NK-92 (cell line): Measurements from ENCODE around the gene EFCAB5.
"Not testable (repeated sequence)": the region's sequence is repeated elsewhere in the genome, so short reads cannot be mapped to it uniquely, and the experiment has no call there.

ENCODE experiments used
- DNase-seq: peaks from one replicate; lab custom pipeline; 2025; ENCODE audit not compliant: unreplicated experiment; lab: John Stamatoyannopoulos, UW

Gene EFCAB5

DNA sequence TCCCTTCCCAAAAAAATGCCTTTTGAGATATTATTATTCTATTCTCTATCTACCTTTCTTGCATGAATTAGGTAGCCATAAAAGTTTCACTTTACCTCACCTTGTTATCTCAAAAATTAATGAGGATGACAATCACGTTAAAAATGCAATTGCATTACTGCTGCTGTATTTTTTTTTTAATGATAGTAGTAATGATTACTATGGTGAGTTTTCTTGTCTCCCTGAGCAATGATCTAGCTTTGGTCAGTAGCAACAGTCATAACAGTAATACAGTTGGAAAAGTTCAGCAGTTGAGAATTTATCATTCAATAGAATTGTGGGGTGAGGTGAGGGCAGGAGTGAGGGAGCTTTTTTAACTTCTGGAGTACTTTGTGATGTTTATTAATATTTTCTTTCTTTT is at the start of gene EFCAB5:
TSS of gene EFCAB5 (plus strand) at position 301 of the 400 bp plus-strand sequence. CDS start 163 bp downstream, outside the sequence.
- DNase-seq = no peak

- no peak for DNase-seq
Observed at GRCh38 chr17:29892201-29892600, 49.2 kb upstream of the EFCAB5 start.

DNA sequence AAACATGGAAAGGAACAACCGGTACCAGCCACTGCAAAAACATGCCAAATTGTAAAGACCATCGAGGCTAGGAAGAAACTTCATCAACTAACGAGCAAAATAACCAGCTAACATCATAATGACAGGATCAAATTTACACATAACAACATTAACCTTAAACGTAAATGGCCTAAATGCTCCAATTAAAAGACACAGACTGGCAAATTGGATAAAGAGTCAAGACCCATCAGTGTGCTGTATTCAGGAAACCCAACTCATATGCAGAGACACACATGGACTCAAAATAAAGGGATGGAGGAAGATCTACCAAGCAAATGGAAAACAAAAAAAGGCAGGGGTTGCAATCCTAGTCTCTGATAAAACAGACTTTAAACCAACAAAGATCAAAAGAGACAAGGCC is 44.3 kb upstream of the EFCAB5 start:
- not testable (repeated sequence) for DNase-seq

DNA sequence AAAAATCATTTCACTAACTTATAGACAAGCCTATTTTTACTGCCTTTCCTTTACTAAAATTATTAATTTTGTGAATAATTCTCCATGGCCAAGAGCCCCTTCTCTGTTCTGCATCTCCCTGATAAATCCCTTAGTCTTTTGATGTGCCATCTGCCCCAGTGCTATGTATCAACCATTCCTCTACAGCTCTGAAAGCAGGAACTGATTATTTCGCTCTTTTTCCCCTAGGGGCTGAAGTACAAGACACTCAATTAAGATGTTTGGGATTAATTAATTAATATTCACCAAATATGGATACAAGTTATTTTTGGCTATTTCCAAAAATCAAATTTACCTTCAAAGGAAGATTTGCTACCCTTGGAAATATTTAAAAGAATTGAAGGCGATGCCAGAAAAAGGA is 38.0 kb upstream of the EFCAB5 start:
- DNase-seq = no peak

GRCh38 chr17:29905086-29905878 is 36.2 kb upstream of the EFCAB5 start:
- DNase-seq = no peak

- no peak for DNase-seq
Observed at GRCh38 chr17:29905879-29906167, 35.6 kb upstream of the EFCAB5 start.

- DNase-seq = no peak
Observed at GRCh38 chr17:29906969-29907368, 34.5 kb upstream of the EFCAB5 start.

DNA sequence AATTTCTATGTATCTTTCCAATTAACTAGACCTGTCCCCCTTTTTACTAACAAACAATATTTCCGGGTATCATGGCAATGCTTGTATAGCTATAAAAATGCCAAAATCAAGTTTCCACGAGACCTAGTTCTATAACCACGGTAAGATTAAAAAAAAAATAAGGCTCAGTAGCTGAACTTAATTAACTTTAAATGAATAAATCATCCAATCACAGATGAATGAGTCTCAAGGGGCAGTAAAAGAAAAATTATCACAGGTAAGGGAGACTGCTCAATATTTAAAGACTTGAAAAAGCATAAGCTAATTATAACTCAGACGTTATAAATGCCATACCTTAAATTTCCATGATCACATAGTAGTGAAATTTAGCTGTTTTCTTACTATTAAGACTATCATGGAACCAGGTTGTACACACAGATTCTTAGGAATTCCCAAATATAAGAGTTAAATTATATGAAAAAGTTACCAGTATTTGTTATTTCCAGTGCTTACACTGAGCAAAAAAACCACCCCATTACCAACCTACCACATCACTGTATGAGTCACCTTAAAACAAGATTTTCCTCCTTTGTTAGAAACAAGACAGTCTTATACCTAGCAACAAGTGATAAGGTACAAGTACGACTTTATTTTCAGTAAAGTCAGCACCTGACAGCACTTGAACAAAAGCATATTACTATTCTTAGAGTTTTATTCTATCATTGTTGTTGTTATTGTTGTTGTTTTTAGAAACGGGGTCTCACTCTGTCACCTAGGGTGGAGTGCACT is 32.0 kb upstream of the EFCAB5 start:
- no peak for DNase-seq

DNA sequence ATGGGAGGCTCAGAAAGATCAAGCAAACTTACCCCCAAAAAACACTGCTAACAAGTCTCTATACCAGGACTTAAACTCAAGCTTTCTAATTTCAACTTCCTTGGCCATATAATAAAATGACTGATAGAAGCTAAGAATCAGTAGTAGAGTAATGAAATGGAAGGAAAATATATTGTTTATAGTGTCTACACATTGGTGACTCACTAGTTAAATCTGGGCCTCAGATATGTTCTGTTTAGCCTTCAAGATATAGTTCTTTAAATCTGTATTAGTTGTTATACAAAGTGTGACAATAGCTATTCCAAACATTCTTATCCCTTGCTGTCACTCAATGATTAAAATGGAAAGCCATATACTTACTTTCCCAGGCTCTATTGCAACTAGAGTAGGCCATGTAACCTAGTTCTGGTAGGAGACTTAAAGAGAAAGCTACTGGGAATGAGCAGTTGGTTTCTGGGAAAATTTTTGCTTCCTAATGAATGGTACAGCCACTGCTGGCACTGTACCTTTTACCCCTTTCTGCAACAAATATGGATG is 29.7 kb upstream of the EFCAB5 start:
- DNase-seq = no peak

DNA sequence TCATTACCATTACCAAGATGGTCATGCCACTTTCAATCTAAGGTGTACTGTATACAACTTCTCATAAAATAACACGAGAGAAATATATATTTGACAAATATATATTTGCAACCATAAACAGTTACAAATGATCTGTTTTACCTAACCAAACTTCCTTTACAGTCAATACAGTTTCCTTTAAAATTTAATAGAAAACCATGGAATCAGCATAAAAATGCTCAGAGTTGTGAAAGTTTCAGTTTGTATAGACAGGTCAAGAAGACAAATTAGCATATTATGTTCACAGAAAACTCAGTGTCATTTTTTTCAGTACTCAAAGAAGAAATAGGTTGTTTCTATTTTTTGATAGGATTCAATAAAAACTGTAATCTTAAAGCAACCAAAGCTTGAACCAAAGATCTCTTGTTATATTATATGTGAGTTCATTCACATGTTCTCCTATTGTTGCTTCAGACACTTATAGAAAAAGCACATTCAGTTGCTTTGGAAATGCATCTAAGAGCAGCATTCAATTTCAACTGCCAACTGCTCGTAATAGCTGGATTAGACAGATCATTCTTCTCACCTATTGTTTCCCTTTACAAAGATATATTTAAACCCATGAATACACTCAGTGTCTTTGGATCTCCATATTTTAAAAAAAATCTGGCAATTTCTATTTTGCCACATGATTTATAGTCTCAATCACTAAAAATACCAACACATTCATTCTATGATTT is 26.5 kb upstream of the EFCAB5 start:
- DNase-seq = no peak

DNA sequence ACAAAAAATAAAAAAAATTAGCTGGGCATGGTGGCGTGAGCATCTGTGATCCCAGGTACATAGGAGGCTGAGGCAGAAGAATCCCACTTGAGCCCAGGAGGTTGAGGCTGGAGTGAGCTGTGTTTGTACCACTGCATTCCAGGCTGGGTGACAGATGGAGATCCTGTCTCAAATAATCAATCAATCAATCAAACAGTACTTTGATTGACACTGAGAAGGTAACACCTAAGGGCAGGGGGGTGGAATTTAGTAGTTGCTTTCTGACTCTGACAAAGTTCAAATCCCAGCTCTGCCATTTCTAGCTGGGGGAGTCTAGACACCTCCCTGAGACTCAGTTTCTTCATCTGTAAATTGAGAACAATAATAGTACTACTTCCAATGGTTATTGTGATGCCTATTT is 23.4 kb upstream of the EFCAB5 start:
- no peak for DNase-seq

DNA sequence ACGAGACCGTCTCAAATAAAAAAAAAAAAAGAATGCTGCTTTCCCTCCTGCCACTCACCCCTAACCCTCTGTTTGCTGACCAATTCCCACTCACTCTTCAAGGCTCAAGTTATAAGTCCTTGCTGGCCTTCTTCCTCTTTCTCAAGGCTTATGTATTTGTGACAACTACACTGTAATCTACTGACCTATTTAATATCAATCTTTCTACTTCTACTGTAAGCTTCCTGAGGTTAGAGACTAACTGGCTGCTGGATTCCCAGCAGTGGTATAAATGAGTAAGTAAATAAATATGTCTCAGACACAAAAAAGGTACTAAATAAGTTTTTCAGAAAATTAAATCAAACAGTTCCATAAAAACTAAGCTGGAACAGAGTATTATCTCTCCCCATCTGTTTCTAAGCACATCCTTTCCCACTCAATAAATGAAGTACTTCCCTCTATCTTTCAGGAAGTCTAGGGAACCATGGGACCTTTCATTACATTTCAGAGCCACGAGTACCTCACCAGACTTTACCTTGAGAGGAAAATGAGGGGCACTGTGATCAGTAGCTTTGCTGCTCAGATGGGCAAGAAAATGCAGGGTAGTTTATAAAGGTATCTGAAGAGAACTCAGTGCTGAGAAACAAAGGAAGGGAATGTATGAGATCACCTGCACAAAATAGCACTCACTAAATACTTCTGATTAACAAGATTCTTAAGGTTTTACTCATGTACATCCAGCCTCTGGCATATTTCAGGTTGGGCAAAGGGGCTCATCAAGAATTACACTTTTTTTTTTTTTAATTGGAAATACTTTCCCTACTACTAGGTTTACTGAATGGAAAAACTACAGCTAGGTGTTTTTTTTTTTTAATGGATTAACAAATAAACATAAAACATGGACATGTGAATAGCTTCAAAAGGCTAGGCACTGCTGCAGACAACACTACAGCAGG is 22.2 kb upstream of the EFCAB5 start:
- no peak for DNase-seq

DNA sequence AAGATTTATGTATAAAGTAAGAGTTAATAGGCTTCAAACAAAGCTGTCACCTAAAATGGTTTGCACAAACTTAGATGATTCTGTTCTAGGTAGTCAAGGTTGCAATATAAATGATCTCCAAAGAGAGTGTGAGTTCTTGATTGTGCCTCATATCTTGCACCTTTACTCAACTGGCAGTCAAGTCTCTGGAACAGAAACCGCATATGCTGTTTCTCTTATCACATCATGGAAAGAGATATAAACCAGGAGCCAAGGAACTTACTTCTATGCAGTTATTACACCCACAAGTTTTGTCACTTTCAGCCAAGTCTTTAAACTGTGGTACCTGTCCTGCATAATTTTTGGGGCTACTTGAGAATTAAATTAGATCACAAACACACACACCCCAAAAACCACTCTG is 16.6 kb upstream of the EFCAB5 start:
- no peak for DNase-seq

DNA sequence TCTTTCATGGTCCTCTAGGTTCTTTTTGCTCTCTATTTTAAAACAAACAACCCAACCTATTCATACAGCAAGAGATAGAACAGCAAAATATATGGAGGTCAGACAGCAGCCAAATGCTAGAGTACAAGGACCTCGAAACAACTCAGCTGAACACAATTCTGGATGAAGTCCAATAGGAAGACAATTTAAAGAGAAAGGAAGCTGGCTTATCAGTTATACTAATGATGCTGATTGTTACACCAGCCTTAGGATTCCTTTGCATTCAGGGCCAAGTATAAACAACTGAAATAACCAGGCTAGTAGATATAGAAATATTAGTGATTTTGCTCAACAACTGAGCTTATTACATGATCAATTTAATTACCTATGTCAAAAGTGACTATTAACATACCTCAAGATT is 13.9 kb upstream of the EFCAB5 start:
- no peak for DNase-seq

GRCh38 chr17:29929006-29929532 is 12.4 kb upstream of the EFCAB5 start:
- no peak for DNase-seq

- peak; percentile 34 for DNase-seq
Observed at GRCh38 chr17:29929533-29930408, 11.7 kb upstream of the EFCAB5 start, which contains the start of gene SSH2. TSS of gene SSH2 (minus strand) at chr17:29930228. CDS start at chr17:29930000, 228 bp downstream.

GRCh38 chr17:29930409-29931010 is 10.9 kb upstream of the EFCAB5 start:
- DNase-seq = no peak

DNA sequence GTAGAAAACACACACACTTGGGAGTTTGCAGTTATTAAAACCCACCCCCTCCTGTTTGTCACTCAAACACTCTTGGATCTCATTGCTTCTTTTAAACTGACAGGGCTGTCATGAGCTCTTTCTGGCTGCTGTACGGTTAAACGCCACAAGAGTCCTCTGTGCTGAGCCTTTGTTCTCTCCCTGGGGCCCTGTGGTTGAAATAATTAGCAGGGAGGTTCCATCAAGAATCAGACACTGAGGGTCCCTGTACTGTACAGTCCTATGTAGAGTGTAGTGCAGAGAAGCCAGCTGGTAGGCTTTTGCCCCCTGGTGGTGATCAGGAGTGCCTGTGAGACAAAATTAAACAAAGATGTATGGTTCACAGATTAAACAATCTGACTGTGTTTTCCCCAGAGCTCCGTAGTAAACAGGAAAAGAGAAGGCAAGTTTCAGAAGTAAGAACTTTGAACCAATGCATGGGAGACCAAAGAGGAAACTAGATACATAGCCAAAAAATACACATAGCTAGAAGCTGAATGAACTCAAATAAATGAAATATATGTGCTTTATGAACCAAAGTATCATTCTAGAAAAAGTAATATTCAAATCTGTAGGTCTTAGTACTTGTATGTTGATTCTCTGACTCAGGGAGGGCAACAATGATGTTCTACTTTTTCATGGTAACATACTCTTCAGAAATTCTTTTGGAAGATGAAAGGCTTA is 10.1 kb upstream of the EFCAB5 start:
- DNase-seq = peak; percentile 23
